RWPE1 (cell line): ENCODE results near the gene USP7.

Experiments
- CTCF ChIA-PET: fragments of 350-600 bp; sonication (Branson Sonifier 250); formaldehyde crosslinking; extraction: SDS; loops from one replicate; lab custom pipeline; 2021; lab: Yijun Ruan, JAX
- POLR2A ChIA-PET: fragments of 400-600 bp; formaldehyde crosslinking; extraction: SDS; loops from one replicate; lab custom pipeline; 2020; ENCODE audit warnings: antibody characterized with exemption; ENCODE audit not compliant: low non-redundant PET; lab: Yijun Ruan, JAX
- DNase-seq: peaks from one replicate; pipeline ENCODE4 v3.0.0; 2012; ENCODE audit warnings: low spot score
- H3K27ac ChIP-seq: fragments of 450-650 bp; 2 replicates; pipeline ENCODE4 v1.5.1; 2017
- TF ChIP-seq, protein P1 (sequence below): fragments of 450-650 bp; conservative IDR thresholded peaks from 2 replicates; pipeline ENCODE4 v1.5.1; 2017; ENCODE audit warnings: low read depth, mild to moderate bottlenecking

The USP7 gene

DNA sequence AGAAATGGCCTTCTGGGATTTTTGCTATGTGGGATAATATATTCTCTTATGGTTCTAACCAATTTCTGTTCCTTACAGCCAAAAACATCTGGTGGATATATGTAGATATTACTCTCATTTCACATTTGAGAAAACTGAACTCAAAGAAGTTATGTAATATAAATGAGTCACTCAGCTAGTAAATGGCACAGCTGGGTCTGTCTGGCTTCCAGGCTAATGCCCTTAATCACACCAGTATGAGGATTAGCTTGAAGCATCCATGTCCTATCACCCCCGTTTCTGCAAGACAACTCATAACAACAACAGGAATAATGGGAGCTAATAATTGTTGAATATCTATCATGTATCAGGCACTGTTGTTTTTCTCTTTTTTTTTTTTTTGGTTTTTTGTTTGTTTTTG is 34.4 kb upstream of the USP7 start:
- ChIA-PET POLR2A (no interaction called here), CTCF (interaction anchor here (1.1 kb wide), 1 partner anchor 11 kb away, joined by 4 read pairs; no protein-coding TSS in a partner anchor)
- peak; percentile 21 for DNase-seq
- H3K27ac ChIP-seq, result no peak overlapping the region
- TF ChIP-seq, protein P1, sequence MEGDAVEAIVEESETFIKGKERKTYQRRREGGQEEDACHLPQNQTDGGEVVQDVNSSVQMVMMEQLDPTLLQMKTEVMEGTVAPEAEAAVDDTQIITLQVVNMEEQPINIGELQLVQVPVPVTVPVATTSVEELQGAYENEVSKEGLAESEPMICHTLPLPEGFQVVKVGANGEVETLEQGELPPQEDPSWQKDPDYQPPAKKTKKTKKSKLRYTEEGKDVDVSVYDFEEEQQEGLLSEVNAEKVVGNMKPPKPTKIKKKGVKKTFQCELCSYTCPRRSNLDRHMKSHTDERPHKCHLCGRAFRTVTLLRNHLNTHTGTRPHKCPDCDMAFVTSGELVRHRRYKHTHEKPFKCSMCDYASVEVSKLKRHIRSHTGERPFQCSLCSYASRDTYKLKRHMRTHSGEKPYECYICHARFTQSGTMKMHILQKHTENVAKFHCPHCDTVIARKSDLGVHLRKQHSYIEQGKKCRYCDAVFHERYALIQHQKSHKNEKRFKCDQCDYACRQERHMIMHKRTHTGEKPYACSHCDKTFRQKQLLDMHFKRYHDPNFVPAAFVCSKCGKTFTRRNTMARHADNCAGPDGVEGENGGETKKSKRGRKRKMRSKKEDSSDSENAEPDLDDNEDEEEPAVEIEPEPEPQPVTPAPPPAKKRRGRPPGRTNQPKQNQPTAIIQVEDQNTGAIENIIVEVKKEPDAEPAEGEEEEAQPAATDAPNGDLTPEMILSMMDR, result no peak

DNA sequence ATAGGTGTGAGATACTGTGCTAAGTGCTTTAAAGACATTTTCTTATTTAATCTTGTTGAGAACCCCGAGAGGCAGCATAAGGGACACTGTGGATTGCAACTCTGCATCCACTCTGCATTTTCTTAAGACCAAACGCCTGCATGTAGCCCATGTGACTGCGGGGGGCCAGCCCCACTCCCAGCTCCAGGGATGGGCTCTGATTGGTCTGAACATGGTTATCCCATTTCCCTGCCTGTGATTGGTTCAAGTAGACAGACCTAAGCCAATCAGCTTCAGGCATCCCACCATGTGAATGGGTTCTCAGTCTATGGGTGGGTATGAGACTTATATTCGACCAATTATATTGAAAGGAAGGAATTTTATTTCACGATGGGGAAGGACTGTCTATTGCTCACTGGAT is 33.2 kb upstream of the USP7 start:
- CTCF ChIA-PET, result interaction anchor here (1.7 kb wide), 1 partner anchor 12 kb away, joined by 8 read pairs; no protein-coding TSS in a partner anchor
- TF ChIP-seq, protein P1, result no peak
- POLR2A ChIA-PET, result no interaction called here
- no peak for DNase-seq
- no peak overlapping the region for H3K27ac ChIP-seq

DNA sequence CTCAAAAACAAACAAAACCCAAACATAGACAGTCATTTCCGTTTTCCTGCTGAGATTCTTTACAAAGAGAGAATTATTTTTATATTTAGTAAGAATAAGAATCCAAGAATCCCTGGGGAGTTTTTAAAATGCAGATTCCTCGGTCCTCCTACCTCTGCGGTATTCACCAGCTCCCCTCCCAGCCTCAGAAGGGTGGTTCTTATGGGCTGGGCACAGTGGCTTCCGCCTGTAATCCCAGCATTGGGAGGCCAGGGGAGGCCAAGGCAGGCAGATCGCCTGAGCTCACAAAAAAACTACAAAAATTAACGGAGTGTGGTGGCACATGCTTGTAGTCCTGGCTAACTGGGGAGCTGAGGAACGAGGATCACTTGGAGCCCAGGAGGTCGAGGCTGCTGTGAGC is 26.7 kb upstream of the USP7 start:
- ChIA-PET POLR2A (no interaction called here), CTCF (no interaction called here)
- no peak for DNase-seq
- TF ChIP-seq, protein P1, result no peak
- H3K27ac ChIP-seq, result no peak overlapping the region

DNA sequence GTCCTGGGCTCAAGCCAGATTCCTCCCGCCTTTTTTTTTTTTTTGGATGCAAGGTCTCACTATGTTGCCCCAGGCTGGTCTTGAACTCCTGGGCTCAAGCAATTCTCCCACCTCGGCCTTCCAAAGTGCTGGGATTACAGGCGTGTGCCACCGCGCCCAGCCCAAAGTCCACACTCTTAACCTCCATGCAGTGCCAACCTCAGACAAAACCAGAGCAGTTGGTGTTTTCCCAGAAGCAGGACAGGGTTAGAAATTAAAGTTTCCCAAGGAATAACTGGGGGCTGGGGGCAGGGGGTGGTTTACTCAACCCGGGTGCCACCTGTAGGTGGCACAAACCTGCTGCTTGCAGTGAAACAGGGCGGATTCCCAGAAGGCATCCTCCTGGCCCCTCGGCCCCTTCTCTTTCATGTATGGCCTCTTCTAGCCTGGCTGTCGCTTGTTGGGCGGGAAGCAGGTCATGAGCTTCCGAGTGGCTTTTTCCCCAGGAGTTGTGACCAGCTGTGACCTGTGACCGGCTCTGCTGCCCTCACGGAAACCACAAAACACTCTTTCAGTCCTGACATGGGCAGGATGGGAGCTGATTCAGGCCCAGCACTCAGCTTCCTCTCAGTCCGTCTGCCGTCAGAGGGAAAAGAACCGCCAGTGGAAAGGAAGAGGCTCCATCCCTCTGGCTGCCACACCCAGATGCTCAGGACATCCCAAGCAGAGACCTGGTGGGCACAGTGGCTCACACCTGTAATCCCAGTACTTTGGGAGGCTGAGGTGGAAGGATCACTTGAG is 25.6 kb upstream of the USP7 start:
- TF ChIP-seq, protein P1, result no peak
- no peak for DNase-seq
- ChIA-PET CTCF (interaction anchor here (0.7 kb wide), 2 partner anchors 40 to 55 kb away, joined by 3 to 4 read pairs; no protein-coding TSS in a partner anchor), POLR2A (no interaction called here)
- no peak overlapping the region for H3K27ac ChIP-seq

DNA sequence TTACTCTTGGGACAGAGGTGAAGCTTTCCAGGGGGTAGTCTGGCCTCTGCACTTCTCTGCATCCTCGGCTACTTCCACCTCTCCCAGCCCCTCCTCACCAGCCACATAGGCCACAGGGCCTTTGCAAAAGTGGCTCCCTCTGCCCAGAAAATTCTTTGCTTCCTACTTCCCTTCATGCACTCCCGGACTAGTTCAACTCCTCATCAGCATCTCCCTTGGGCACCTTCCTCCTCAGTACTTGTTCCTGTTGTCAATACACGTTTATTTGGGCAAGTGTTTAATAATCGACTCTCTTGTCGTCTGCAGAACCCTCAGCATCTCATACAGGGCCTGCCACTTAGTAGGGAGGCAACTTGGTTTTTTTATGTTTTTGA is 23.1 kb upstream of the USP7 start:
- POLR2A ChIA-PET, result no interaction called here
- CTCF ChIA-PET, result no interaction called here
- DNase-seq, result no peak
- TF ChIP-seq, protein P1, result no peak
- no peak overlapping the region for H3K27ac ChIP-seq

DNA sequence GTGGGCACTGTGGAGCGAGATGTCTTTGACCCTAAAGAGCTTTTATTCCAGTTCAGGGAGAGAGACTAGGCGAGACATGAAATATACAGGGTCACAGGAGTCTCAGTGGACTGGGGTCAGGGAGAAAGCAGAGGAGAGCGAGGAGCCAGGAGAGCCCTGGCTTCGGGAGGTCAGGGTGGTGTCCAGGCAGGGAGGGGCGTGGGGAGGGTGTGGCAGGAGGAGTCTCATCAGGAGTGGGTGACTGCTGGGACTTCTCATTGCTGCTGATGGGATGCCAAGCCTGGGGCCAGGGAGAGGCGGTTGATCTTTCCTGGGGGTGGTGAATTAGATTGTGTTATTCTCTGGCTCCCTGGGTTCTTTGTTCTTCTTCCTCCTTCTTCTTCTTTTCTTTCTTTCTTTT is 22.4 kb upstream of the USP7 start:
- TF ChIP-seq, protein P1, result no peak
- no peak overlapping the region for H3K27ac ChIP-seq
- ChIA-PET POLR2A (no interaction called here), CTCF (interaction anchor here (0.5 kb wide), 1 partner anchor 416 kb away, joined by 5 read pairs; no protein-coding TSS in a partner anchor)
- no peak for DNase-seq
